RPMI7951 (cell line): ENCODE data around the gene RTP5. TPM values are rescaled to one million over a fixed set of nuclear protein-coding genes. Genes with fewer than 3 reads are reported as not detected.
A peak's percentile ranks its signal among the peaks of the same experiment; 100 is the strongest.

Source experiments
- DNase-seq: peaks from one replicate; pipeline ENCODE4 v3.0.0-alpha.2; 2012; ENCODE audit warnings: low read depth
- total RNA-seq: library from RNA; depleted of rRNA; stranded (reverse); fragments of >200 nt; shearing (Covaris generic); gene quantifications from 2 replicates; pipeline ENCODE4 v1.2.3, GENCODE V29; 2014

The RTP5 gene
- total RNA-seq, 1 experiment from 2014 or later, result not detected

GRCh38 chr2:241857572-241858121 is 11.9 kb upstream of the RTP5 start:
- no peak for DNase-seq

- DNase-seq, result no peak
Observed at GRCh38 chr2:241858206-241859016, 11.1 kb upstream of the RTP5 start, which contains the start of gene PDCD1. Gene PDCD1 (minus strand): TSS chr2:241858894. CDS start chr2:241858838, 56 bp downstream.

GRCh38 chr2:241859017-241859435 is 10.5 kb upstream of the RTP5 start:
- no peak for DNase-seq

- DNase-seq, result peak; percentile 38
Observed at GRCh38 chr2:241859436-241860183, 9.9 kb upstream of the RTP5 start.

GRCh38 chr2:241860184-241861078 is 9.1 kb upstream of the RTP5 start:
- no peak for DNase-seq

GRCh38 chr2:241861264-241861663 is 8.3 kb upstream of the RTP5 start:
- DNase-seq, result no peak

GRCh38 chr2:241862093-241862492 is 7.4 kb upstream of the RTP5 start:
- no peak for DNase-seq

GRCh38 chr2:241862775-241863535 is 6.6 kb upstream of the RTP5 start:
- no peak for DNase-seq

- peak; percentile 79 for DNase-seq
Observed at GRCh38 chr2:241863536-241863954, 6.0 kb upstream of the RTP5 start.

GRCh38 chr2:241864168-241864849 is 5.2 kb upstream of the RTP5 start:
- DNase-seq, result no peak

- no peak for DNase-seq
Observed at GRCh38 chr2:241864850-241865213, 4.7 kb upstream of the RTP5 start.

GRCh38 chr2:241865416-241865956 is 4.0 kb upstream of the RTP5 start:
- no peak for DNase-seq

GRCh38 chr2:241865957-241866789 is 3.4 kb upstream of the RTP5 start:
- DNase-seq, result peak; percentile 47

- DNase-seq, result no peak
Observed at GRCh38 chr2:241866790-241867645, 2.5 kb upstream of the RTP5 start.

- no peak for DNase-seq
Observed at GRCh38 chr2:241867776-241868420, 1.6 kb upstream of the RTP5 start.

- DNase-seq, result no peak
Observed at GRCh38 chr2:241868661-241869081, 858 bp upstream of the RTP5 start.

GRCh38 chr2:241870081-241870541 is 582 bp downstream of the RTP5 start:
- DNase-seq, result no peak
